Measurements from ENCODE around the gene RASA3. TPM values are rescaled to one million over a fixed set of nuclear protein-coding genes. Genes with fewer than 3 reads are reported as not detected.

Gene RASA3
- total and polyA plus RNA-seq, 2 of the 8 experiments (the other 6 are each of a cell fraction or from before 2014, with no cell fraction given): 7.5 to 21.9 TPM

DNA sequence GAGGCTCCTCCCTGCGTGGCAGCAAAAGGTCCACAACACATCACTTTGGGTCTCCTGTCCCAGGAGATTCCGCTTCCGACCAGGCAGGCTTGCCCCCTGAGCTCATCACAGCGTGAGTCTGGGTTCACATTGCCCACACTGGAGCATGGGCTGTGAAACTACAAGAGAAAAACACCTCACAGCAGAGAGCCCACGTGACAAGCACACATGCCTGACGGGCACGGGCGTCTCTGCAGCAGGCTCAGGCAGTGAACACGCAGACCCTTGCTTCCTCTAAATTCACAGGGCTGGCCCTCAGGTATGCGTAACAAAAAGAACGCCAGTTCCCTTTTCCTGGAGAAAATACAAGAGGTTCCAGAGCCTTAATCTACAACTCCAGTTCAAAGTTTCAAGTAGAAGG lies 41.9 kb downstream of the RASA3 start:
- Histone ChIP-seq H3K23me2 (ENCODE audit: low read depth, low read length) (no peaks in the 10 kb centered on the region), H2AK5ac (ENCODE audit: low read depth, low read length) (no peak overlapping the region), H3K56ac (replicated peaks; ENCODE audit: insufficient read length, low read depth, low read length) (no peak overlapping the region), H3K23ac (ENCODE audit: insufficient read length) (no peak overlapping the region), H3K27ac (ENCODE audit: low read depth, low read length) (no peak overlapping the region), H3K4ac (replicated peaks; ENCODE audit: insufficient read length, low read depth, low read length) (no peak overlapping the region), H2BK20ac (ENCODE audit: low read length) (no peak overlapping the region), H3K27me3 (replicated peaks in 1 of 4; ENCODE audit: control insufficient read depth in 3 of 4, extremely low read depth in 1 of 4, insufficient read depth in 3 of 4, low read length in 3 of 4) (peaks cover 0 to 6% (median 3%) of the 10 kb centered on the region in 4 experiments; a peak in 3 of 7 replicates), H3K79me2 (ENCODE audit: control insufficient read depth in 1 of 2, insufficient read depth in 2 of 2, low read length in 2 of 2) (peaks cover 0 to 11% of the 10 kb centered on the region in 2 experiments; a peak in 1 of 4 replicates), H3K4me3 (ENCODE audit: extremely low read depth in 1 of 4, insufficient read depth in 2 of 4, low read depth in 3 of 4, low read length in 4 of 4) (no peak overlapping the region), H4K8ac (ENCODE audit: extremely low read depth, insufficient read depth, low read length) (no peak overlapping the region), H3K14ac (ENCODE audit: insufficient read length) (no peak overlapping the region), H3K79me1 (ENCODE audit: low read depth, low read length) (no peaks in the 10 kb centered on the region; the same call in 1 of the 2 replicates), H3K36me3 (ENCODE audit: control insufficient read depth in 2 of 4, insufficient read depth in 4 of 4, low read length in 3 of 4) (no peaks in the 10 kb centered on the region), H4K20me1 (replicated peaks in 1 of 2; ENCODE audit: control insufficient read depth in 1 of 2, insufficient read depth in 2 of 2, low read length in 2 of 2) (no peaks in the 10 kb centered on the region), H3K9ac (replicated peaks in 1 of 4; ENCODE audit: extremely low read depth in 1 of 4, low read depth in 3 of 4, low read length in 3 of 4) (no peak overlapping the region), H3K18ac (ENCODE audit: extremely low read depth, low read length) (no peak overlapping the region), H4K91ac (replicated peaks; ENCODE audit: insufficient read length, low read length) (no peak overlapping the region), H4K5ac (ENCODE audit: insufficient read length, low read depth, low read length) (no peak overlapping the region), H3K4me1 (replicated peaks in 1 of 4; ENCODE audit: control insufficient read depth in 3 of 4, insufficient read depth in 4 of 4, low read length in 3 of 4) (peaks cover 2 to 13% (median 7%) of the 10 kb centered on the region in 4 experiments), H2BK15ac (ENCODE audit: low read length) (no peak overlapping the region), H2AFZ (ENCODE audit: low read length) (no peak overlapping the region), H3K9me3 (ENCODE audit: insufficient read depth in 2 of 2, low read depth in 1 of 2, low read length in 1 of 2) (peaks cover 0 to 8% of the 10 kb centered on the region in 2 experiments; a peak in 1 of 4 replicates), H2BK12ac (ENCODE audit: low read depth, low read length) (no peak overlapping the region), H2BK5ac (ENCODE audit: low read depth, low read length) (no peak overlapping the region), H3K4me2 (ENCODE audit: insufficient read depth in 1 of 2, low read depth in 2 of 2, low read length in 2 of 2) (no peak overlapping the region; a peak in 1 of 4 replicates), H2BK120ac (replicated peaks; ENCODE audit: low read depth, low read length) (no peak overlapping the region)
- 82% methylated on average over 11 of the region's 11 CpGs; no CpG with 5 or more reads in 1 of the 2 experiments for WGBS, 2 experiments (ENCODE audit: extremely low coverage in 1 of 2, insufficient coverage in 1 of 2, insufficient read length in 1 of 2, insufficient replicate concordance in 2 of 2, low coverage in 1 of 2, low lambda C conversion rate in 2 of 2, missing lambda C conversion rate in 1 of 2)
- ChIA-PET CTCF (ENCODE audit: partially characterized antibody) (interaction anchor here (1.5 to 2.1 kb wide), 2 partner anchors 8 to 20 kb away, joined by 3 to 5 read pairs; no protein-coding TSS in a partner anchor), POLR2A (ENCODE audit: partially characterized antibody) (interaction anchor here (1.6 kb wide), 1 partner anchor 19 kb away, joined by 5 read pairs; no protein-coding TSS in a partner anchor)
- TF ChIP-seq RBBP5 (IDR thresholded peaks at IDR 0.05; ENCODE audit: borderline replicate concordance, low read depth, low read length) (no peak), ZNF274 (IDR thresholded peaks at IDR 0.05; ENCODE audit: borderline replicate concordance, extremely low read depth, low read length) (no peak), RAD21 (IDR thresholded peaks at IDR 0.05 in 1 of 2, conservative IDR thresholded peaks at IDR 0.05 in 1 of 2; ENCODE audit: low read depth in 2 of 2, low read length in 2 of 2) (no peak), MAFK (IDR thresholded peaks at IDR 0.05; ENCODE audit: low read depth, low read length) (no peak), CTBP2 (IDR thresholded peaks at IDR 0.05; ENCODE audit: borderline replicate concordance, insufficient read depth, insufficient read length, low read length) (no peak), SAP30 (IDR thresholded peaks at IDR 0.05; ENCODE audit: insufficient read depth, insufficient replicate concordance, low read length) (no peak), GABPA (IDR thresholded peaks at IDR 0.05; ENCODE audit: borderline replicate concordance, insufficient read depth, low read length) (no peak), CHD2 (IDR thresholded peaks at IDR 0.05; ENCODE audit: low read length) (no peak), SP4 (IDR thresholded peaks at IDR 0.05; ENCODE audit: low read length) (no peak), RFX5 (IDR thresholded peaks at IDR 0.05; ENCODE audit: borderline replicate concordance, low read depth, low read length) (no peak), CEBPB (IDR thresholded peaks at IDR 0.05; ENCODE audit: low read depth, low read length) (no peak)
- TF ChIP-seq, protein P1, sequence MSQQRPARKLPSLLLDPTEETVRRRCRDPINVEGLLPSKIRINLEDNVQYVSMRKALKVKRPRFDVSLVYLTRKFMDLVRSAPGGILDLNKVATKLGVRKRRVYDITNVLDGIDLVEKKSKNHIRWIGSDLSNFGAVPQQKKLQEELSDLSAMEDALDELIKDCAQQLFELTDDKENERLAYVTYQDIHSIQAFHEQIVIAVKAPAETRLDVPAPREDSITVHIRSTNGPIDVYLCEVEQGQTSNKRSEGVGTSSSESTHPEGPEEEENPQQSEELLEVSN (IDR thresholded peaks at IDR 0.05): no peak
- FAIRE-seq (no peak), DNase-seq (ENCODE audit: low read depth in 1 of 2, low spot score in 2 of 2) (no peak)
